Body of pancreas (tissue), 4 donors: Measurements from ENCODE around the gene PATJ. TPM values are rescaled to one million over a fixed set of nuclear protein-coding genes. Genes with fewer than 3 reads are reported as not detected.
"Not testable (repeated sequence)": the region's sequence is repeated elsewhere in the genome, so short reads cannot be mapped to it uniquely, and the experiment has no call there.

ENCODE experiments used
- ATAC-seq: fragments of 150-250 bp; one replicate; pipeline ENCODE4 v1.9.1; 2016
- DNase-seq, 4 donors: peaks; one replicate each; pipeline ENCODE4 v3.0.0-alpha.2; 2019
- H3K27ac ChIP-seq, 4 donors: fragments of 200-600 bp; sonication (generic); 1 replicate in 3 of 4; 2 replicates in 1 of 4; pipeline versions ENCODE4 v1.5.1 to v1.6.1; 2016 to 2019; ENCODE audit warnings: mild to moderate bottlenecking in 1 of 4, mixed read lengths in 1 of 4, moderate library complexity in 1 of 4
- H3K27me3 ChIP-seq, 2 donors: fragments of 200-600 bp; sonication (generic); one replicate each; pipeline ENCODE4 v1.6.0; 2016; ENCODE audit warnings: mild to moderate bottlenecking in 1 of 2
- H3K36me3 ChIP-seq, 2 donors: fragments of 200-600 bp; sonication (generic); replicated peaks in 1 of 2; 2 replicates each; pipeline ENCODE4 v1.5.1; 2016; ENCODE audit warnings: low read depth in 2 of 2; ENCODE audit not compliant: insufficient read depth in 1 of 2
- H3K4me1 ChIP-seq: fragments of 200-600 bp; sonication (generic); one replicate; pipeline ENCODE4 v1.6.0; 2016
- H3K4me3 ChIP-seq, 2 donors: fragments of 200-600 bp; sonication (generic); 1 replicate in 1 of 2; 2 replicates in 1 of 2; pipeline ENCODE4 v1.5.1; 2016 to 2019
- H3K9me3 ChIP-seq, 3 donors: fragments of 200-600 bp; sonication (generic); 1 replicate in 2 of 3; 2 replicates in 1 of 3; pipeline ENCODE4 v1.5.1; 2016
- POLR2A ChIP-seq, 3 donors: fragments of 450-650 bp; IDR thresholded peaks; one replicate each; pipeline ENCODE4 v1.6.1; 2016; ENCODE audit warnings: antibody characterized with exemption in 3 of 3, mild to moderate bottlenecking in 2 of 3
- WGBS, 2 donors: methylation state at CpG; one replicate each; pipeline ENCODE4 v1.1.5; 2017; 5-methylcytosine and 5-hydroxymethylcytosine counted together
- intact Hi-C: fragments of 100-400 bp; cut with DNase I; formaldehyde crosslinking; loops from one replicate; pipeline ENCODE4 v1.15.1; 2023
- total RNA-seq, 2 donors: library from RNA; depleted of rRNA; stranded (reverse); fragments of >200 nt; gene quantifications; one replicate each; pipeline ENCODE4 v1.1.0, GENCODE V29; 2016
- TF ChIP-seq, protein P1 (sequence below), 7 experiments: fragments of 450-650 bp in 4 of 7; fragments of 200-600 bp in 3 of 7; sonication (generic) in 3 of 7; IDR thresholded peaks; one replicate each; pipeline ENCODE4 v1.5.1; 2016 to 2019; ENCODE audit warnings: antibody characterized with exemption in 7 of 7

Gene PATJ
- total RNA-seq, 2 donors from 2014 or later, result 54.2 to 72.5 TPM

DNA sequence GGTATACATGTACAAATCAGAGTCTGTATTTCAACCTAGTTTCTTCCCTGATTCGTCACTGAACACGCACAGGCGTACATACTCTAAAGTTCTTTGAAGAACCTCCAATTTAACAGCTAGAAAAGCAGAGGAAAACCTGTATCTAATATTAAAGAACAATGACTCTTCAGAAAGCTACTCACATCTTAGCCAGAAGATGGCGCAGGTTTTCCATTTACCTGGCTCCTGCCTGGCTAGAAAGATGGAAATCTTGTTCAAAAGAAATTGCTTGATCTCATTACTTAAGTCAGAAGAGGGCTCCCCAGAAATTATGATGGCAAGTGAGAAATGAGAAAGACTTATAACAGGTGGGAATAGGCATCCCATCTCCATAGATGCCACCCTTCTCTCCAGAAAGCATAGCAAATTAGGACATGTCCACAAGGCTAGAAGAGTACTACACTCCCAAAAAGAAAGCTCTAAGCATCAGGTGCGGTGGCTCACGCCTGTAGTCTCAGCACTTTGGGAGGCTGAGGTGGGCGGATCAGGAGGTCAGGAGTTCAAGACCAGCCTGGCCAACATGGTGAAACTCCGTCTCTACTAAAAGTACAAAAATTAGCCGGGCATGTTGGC is 433.4 kb downstream of the PATJ start:
- WGBS, 2 donors, result 49 to 51% methylated on average over 9 of the region's 9 CpGs
- H3K27ac ChIP-seq, result no peak overlapping the region
- intact Hi-C loops, result loop anchor here (5.0 kb wide), 1 partner anchor 232 kb away; no protein-coding TSS in a partner anchor
- H3K4me1 ChIP-seq, result peaks cover 5% of the 10 kb centered on the region
- H3K9me3 ChIP-seq, result no peaks in the 10 kb centered on the region
- no peak overlapping the region for H3K4me3 ChIP-seq
- peak; percentile 42 for ATAC-seq
- no peak for TF ChIP-seq POLR2A (IDR thresholded peaks at IDR 0.05)
- TF ChIP-seq, protein P1, sequence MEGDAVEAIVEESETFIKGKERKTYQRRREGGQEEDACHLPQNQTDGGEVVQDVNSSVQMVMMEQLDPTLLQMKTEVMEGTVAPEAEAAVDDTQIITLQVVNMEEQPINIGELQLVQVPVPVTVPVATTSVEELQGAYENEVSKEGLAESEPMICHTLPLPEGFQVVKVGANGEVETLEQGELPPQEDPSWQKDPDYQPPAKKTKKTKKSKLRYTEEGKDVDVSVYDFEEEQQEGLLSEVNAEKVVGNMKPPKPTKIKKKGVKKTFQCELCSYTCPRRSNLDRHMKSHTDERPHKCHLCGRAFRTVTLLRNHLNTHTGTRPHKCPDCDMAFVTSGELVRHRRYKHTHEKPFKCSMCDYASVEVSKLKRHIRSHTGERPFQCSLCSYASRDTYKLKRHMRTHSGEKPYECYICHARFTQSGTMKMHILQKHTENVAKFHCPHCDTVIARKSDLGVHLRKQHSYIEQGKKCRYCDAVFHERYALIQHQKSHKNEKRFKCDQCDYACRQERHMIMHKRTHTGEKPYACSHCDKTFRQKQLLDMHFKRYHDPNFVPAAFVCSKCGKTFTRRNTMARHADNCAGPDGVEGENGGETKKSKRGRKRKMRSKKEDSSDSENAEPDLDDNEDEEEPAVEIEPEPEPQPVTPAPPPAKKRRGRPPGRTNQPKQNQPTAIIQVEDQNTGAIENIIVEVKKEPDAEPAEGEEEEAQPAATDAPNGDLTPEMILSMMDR (IDR thresholded peaks at IDR 0.05), result peak; percentile 64 to 89 (median 80)
- DNase-seq, result peak; percentile 52 to 63 (median 60)
- H3K27me3 ChIP-seq, result no peaks in the 10 kb centered on the region
- H3K36me3 ChIP-seq, result no peaks in the 10 kb centered on the region

DNA sequence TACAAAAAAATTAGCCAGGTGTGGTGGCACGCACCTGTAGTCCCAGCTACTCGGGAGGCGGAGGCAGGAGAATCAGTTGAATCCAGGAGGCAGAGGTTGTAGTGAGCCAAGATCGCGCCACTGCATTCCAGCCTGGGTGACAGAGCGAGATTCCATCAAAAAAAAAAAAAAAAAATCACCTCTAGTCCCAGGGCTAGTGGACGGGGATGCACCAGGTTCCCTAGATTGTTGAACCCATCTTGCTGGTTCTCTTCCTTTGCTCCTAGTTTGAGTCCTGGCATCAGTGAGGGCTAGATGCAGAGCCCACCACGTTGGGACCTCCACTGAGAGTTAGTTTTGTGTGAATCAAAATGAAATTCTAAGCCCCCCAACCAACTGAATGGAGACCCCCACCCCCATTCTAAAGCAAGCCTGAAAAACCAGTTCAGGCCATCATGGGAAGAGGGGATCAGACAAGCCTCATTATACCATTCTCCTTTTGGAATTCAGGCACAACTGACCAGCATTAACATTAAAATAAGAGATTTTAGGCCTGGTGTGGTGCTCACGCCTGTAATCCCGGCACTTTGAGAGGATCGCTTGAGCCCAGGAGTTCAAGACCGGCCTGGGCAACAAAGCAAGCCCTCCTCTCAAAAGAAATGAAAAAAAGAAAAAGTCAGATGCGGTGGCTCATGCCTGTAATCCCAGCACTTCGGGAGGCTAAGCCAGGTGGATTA is 434.5 kb downstream of the PATJ start:
- WGBS, 2 donors, result 84 to 87% methylated on average over 14 of the region's 14 CpGs
- DNase-seq, result no peak
- Histone ChIP-seq H3K4me3 (no peak overlapping the region), H3K36me3 (no peaks in the 10 kb centered on the region), H3K27me3 (no peaks in the 10 kb centered on the region), H3K9me3 (no peaks in the 10 kb centered on the region), H3K27ac (no peak overlapping the region), H3K4me1 (no peaks in the 10 kb centered on the region)
- ATAC-seq, result no peak
- intact Hi-C loops, result loop anchor here (5.0 kb wide), 1 partner anchor 231 kb away; no protein-coding TSS in a partner anchor
- TF ChIP-seq, protein P1 (IDR thresholded peaks at IDR 0.05), result no peak
- no peak for TF ChIP-seq POLR2A (IDR thresholded peaks at IDR 0.05)

DNA sequence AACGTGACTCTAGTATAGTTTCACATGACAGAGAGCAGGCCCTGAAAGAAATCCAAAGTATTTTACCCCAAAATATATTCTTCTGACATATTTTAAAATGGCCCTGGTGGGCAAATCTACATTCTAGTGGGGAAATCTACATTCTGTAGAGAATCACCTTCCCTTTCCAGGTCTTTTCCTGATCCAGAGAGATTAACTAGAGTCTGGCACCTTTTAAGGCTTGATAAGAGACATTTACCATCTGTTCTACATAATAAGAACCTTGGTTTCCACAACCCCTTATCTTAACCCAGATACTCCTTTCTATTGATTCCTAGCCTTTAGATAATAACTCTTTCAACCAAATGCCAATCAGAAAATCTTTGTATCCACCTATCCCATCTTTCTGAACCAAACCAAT is 435.3 kb downstream of the PATJ start:
- ATAC-seq (no peak), DNase-seq (no peak)
- no peaks in the 10 kb centered on the region for H3K9me3 ChIP-seq
- H3K4me1 ChIP-seq, result no peaks in the 10 kb centered on the region
- H3K36me3 ChIP-seq, result no peaks in the 10 kb centered on the region
- no peaks in the 10 kb centered on the region for H3K27me3 ChIP-seq
- TF ChIP-seq, protein P1 (IDR thresholded peaks at IDR 0.05), result no peak
- no peak for TF ChIP-seq POLR2A (IDR thresholded peaks at IDR 0.05)
- H3K4me3 ChIP-seq, result no peak overlapping the region
- WGBS, 2 donors, result 58 to 63% methylated on average over 1 of the region's 1 CpG
- intact Hi-C loops, result loop anchor here (5.0 kb wide), 1 partner anchor 230 kb away; no protein-coding TSS in a partner anchor
- H3K27ac ChIP-seq, result no peak overlapping the region

DNA sequence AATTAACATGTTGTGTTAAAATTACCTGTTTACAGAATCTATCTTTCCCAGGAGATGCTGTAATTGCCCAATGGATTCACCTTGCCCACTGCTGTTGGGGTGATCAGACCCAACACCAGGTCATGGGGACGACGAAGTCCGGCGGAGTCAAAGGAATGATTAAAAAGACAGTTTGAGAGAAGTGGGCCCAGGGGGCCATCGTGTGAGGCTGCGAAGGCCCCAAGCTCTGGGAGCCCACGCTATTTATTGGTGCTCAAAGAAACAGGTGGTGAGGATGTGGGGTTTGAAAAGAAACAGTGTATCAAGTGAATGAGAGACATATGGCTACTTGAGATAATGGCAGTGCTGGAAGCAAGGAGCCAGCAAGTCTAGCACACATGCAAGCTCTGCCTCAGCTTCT is 436.1 kb downstream of the PATJ start:
- WGBS, 2 donors, result 91 to 93% methylated on average over 7 of the region's 7 CpGs
- no peaks in the 10 kb centered on the region for H3K9me3 ChIP-seq
- no peak overlapping the region for H3K4me3 ChIP-seq
- intact Hi-C loops, result loop anchor here (5.0 kb wide), 1 partner anchor 229 kb away; no protein-coding TSS in a partner anchor
- DNase-seq, result no peak
- TF ChIP-seq POLR2A (IDR thresholded peaks at IDR 0.05), result no peak
- TF ChIP-seq, protein P1 (IDR thresholded peaks at IDR 0.05), result no peak
- H3K27me3 ChIP-seq, result no peaks in the 10 kb centered on the region
- no peak for ATAC-seq
- H3K36me3 ChIP-seq, result no peaks in the 10 kb centered on the region
- no peak overlapping the region for H3K27ac ChIP-seq
- H3K4me1 ChIP-seq, result no peaks in the 10 kb centered on the region

DNA sequence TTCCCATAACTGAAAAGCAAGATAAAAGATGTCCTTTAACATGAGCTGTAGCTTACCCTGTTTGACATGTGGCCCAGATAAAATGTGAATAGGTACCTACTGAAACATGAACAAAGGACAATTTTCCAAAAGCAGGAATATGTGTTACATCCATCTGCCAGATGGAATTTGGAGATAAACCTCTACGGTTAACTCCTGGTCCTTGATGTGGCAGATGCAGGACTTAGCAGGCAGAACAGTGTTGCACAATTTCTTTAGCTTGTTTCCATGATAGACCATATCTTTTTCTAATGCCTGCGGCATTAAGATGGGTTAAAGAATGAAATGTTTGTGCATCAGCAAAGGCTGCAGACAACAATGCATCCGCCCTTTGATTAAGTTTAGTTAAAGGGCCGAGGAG is 437.8 kb downstream of the PATJ start:
- H3K27me3 ChIP-seq, H3K27ac ChIP-seq, intact Hi-C loops, DNase-seq, H3K4me1 ChIP-seq, H3K9me3 ChIP-seq, H3K4me3 ChIP-seq, H3K36me3 ChIP-seq, ATAC-seq: not testable (repeated sequence)
- 77 to 79% methylated on average over 4 of the region's 4 CpGs for WGBS, 2 donors
